Neural crest cell (in vitro differentiated cells): ENCODE data around the gene MRFAP1L1. TPM values are rescaled to one million over a fixed set of nuclear protein-coding genes. Genes with fewer than 3 reads are reported as not detected.

Experiments
- DNase-seq: peaks from one replicate; pipeline ENCODE4 v3.0.0; 2021; ENCODE audit warnings: low read depth, mixed read lengths, low spot score
- H3K27ac Mint-ChIP-seq: one replicate; pipeline ENCODE4 v1.8.0; 2021; ENCODE audit warnings: mild to moderate bottlenecking, mixed read lengths; ENCODE audit not compliant: unreplicated experiment
- H3K27me3 Mint-ChIP-seq: 2 replicates; pipeline ENCODE4 v1.8.0; 2021; ENCODE audit warnings: low read depth, mild to moderate bottlenecking, mixed read lengths
- H3K36me3 Mint-ChIP-seq: 2 replicates; pipeline ENCODE4 v1.8.0; 2021; ENCODE audit warnings: low read depth, mild to moderate bottlenecking, mixed read lengths
- H3K4me1 Mint-ChIP-seq: 2 replicates; pipeline ENCODE4 v1.8.0; 2021; ENCODE audit warnings: mixed read lengths
- H3K4me3 Mint-ChIP-seq: one replicate; pipeline ENCODE4 v1.8.0; 2021; ENCODE audit warnings: mild to moderate bottlenecking, mixed read lengths
- H3K9me3 Mint-ChIP-seq: 2 replicates; pipeline ENCODE4 v1.8.0; 2021; ENCODE audit warnings: mixed read lengths
- total RNA-seq: library from RNA; stranded (reverse); gene quantifications from 2 replicates; pipeline ENCODE4 v1.2.1, GENCODE V29; 2021
- TF ChIP-seq, protein P1 (sequence below): fragments of 200-600 bp; sonication (generic); conservative IDR thresholded peaks from 2 replicates; pipeline ENCODE4 v1.5.0; 2021; ENCODE audit warnings: antibody characterized with exemption, mild to moderate bottlenecking

Gene MRFAP1L1
- total RNA-seq, 1 donor from 2014 or later: 70.4 TPM

DNA sequence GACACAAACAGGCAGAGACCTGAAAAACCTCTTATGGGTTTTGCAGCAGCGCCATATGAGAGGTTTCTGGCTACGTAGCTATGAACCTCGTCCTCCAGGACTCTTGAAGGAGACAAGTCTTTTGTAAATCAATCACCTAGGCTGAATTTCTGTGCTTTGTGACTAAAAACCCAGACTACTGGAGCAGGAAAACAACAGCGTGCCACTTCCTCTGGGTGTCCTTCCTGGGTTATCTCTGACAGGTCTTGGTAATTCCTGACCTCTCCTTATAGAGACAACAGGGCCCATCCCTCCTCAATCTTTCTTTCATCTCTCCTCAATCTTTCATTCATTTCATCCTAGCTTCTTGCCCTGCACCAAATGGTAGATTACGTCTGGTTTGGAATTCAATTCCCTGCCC, 10.3 kb downstream of the MRFAP1L1 start:
- H3K9me3 Mint-ChIP-seq: peaks cover 4% of the 10 kb centered on the region
- peaks cover 12% of the 10 kb centered on the region for H3K4me1 Mint-ChIP-seq
- H3K36me3 Mint-ChIP-seq: peaks cover 25% of the 10 kb centered on the region
- no peak overlapping the region for H3K27ac Mint-ChIP-seq
- TF ChIP-seq, protein P1, sequence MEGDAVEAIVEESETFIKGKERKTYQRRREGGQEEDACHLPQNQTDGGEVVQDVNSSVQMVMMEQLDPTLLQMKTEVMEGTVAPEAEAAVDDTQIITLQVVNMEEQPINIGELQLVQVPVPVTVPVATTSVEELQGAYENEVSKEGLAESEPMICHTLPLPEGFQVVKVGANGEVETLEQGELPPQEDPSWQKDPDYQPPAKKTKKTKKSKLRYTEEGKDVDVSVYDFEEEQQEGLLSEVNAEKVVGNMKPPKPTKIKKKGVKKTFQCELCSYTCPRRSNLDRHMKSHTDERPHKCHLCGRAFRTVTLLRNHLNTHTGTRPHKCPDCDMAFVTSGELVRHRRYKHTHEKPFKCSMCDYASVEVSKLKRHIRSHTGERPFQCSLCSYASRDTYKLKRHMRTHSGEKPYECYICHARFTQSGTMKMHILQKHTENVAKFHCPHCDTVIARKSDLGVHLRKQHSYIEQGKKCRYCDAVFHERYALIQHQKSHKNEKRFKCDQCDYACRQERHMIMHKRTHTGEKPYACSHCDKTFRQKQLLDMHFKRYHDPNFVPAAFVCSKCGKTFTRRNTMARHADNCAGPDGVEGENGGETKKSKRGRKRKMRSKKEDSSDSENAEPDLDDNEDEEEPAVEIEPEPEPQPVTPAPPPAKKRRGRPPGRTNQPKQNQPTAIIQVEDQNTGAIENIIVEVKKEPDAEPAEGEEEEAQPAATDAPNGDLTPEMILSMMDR: no peak
- no peak for DNase-seq
- H3K4me3 Mint-ChIP-seq: no peak overlapping the region
- no peaks in the 10 kb centered on the region for H3K27me3 Mint-ChIP-seq

DNA sequence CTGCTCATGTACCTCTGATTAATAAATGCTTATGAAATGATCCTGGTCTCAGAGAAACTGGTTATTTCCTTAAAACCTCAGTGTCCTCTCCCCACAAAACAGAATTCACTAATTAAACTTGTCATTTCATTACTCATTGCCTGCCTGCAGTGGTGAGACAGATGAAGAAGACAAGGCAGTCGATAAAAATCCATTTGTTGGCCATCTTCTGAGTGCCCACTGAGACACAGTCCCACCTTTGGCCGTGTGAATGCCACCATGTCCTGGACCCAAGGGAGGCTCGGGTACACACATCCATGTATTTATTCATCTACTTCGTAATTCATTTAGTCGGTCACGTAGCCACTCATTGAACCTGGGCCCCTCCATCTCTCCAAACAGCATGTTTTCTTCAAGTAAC, 12.5 kb downstream of the MRFAP1L1 start:
- Mint-ChIP-seq H3K4me1 (peaks cover 18% of the 10 kb centered on the region), H3K27ac (no peak overlapping the region), H3K4me3 (no peak overlapping the region), H3K27me3 (no peaks in the 10 kb centered on the region), H3K36me3 (peaks cover 6% of the 10 kb centered on the region), H3K9me3 (no peaks in the 10 kb centered on the region)
- TF ChIP-seq, protein P1: no peak
- no peak for DNase-seq

DNA sequence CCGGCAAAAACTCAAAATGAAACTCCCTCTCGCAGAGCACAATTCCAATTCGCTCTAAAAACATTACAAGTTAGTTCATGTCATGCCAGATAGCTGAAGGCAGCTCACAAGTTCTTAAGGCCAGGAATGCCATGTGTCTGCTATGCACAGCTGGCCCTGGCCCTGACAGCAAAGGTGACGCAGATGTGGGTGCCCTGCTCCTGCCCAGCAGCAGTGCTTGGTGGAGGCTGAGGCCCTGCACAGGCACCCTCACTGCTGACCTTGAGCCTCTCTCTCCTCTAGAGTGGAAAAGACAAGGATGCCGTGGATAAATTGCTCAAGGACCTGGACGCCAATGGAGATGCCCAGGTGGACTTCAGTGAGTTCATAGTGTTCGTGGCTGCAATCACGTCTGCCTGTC, 13.1 kb downstream of the MRFAP1L1 start:
- H3K4me1 Mint-ChIP-seq: peaks cover 18% of the 10 kb centered on the region
- no peaks in the 10 kb centered on the region for H3K27me3 Mint-ChIP-seq
- TF ChIP-seq, protein P1: no peak
- H3K27ac Mint-ChIP-seq: peak overlapping the region; percentile 12
- H3K4me3 Mint-ChIP-seq: no peak overlapping the region
- no peak for DNase-seq
- H3K36me3 Mint-ChIP-seq: peaks cover 6% of the 10 kb centered on the region
- no peaks in the 10 kb centered on the region for H3K9me3 Mint-ChIP-seq

DNA sequence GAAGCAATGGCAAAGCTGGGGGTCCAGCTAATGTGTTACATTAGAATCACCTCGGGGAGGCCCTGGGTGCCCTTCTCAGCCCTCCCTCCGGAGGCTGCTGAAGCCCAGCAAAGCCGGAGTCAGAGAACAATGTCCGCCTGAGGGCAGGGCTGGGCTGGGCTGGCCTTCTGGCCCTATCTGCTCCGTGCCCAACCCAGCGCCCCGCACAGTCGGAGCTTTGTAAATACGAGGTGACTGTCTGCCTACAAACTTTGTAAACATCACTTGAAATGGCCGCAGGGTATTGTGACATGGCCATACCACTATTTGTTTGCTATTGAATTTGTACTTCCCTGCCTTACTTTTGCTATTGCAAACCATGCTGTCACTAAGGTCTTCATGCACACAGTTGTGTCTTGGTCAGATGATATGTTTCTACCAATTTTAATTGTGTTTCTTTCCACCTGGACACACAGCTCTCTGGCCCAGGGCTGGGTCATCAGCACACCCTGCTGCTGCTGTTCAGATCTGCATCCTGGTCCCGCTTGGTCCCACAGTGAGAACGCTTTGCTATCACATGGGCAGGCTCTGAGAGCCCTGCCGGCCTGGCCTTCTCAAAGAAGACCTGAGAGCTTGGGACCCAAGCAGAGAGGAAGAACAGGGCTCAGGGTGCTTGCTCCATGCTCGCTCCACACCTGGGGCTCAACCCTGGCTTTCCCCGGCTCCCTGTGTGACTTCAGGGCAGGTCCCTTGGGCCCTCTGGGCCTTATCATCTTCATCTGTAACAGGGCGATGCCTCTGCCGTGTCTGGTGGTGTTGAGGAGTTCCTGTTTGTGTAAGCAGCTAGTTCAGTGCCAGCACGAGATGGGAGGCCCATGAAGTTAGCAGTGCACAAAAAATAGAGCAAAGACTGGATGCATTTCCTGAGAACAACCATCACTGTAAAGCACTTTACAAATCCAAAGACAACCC, 13.7 kb downstream of the MRFAP1L1 start:
- DNase-seq: no peak
- TF ChIP-seq, protein P1: no peak
- peaks cover 18% of the 10 kb centered on the region for H3K4me1 Mint-ChIP-seq
- peaks cover 6% of the 10 kb centered on the region for H3K36me3 Mint-ChIP-seq
- no peaks in the 10 kb centered on the region for H3K9me3 Mint-ChIP-seq
- H3K4me3 Mint-ChIP-seq: no peak overlapping the region
- H3K27me3 Mint-ChIP-seq: no peaks in the 10 kb centered on the region
- H3K27ac Mint-ChIP-seq: peak overlapping the region; percentile 12

DNA sequence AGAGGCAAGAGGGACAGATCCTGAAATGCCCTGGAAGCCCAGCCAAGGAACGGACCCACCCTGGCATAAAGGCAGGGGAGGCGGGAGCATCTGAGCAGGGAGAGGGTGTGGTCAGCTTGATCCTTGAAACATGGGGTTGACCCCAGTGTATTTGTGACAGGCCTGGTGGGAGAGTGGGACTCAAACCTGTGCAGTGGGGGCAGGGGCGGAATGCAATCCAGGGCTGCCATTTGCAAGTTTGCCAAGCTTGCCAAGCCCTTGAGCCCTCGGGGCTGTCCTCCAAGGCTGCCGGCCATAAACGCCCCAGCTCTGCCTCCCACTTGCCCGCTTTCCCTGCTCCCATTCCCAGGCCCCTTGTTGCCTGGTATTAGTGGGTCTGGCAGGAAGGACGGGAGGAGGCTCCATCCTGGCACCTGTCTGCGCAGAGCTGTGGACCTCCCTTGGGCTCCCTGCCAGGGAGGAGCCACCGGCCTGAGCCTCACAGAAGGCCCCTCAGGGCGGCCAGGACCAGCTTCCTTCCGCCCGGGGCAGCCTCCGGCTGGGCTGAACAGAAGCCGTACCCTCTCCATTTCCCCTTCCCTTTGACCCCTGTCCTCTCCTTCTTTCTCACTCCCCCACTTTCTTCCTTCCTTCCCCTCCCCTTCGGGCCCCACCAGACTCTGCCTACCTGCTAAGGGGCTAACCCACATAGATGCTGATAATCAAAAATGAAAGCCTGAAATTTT, 15.3 kb downstream of the MRFAP1L1 start:
- DNase-seq: no peak
- H3K27ac Mint-ChIP-seq: no peak overlapping the region
- H3K27me3 Mint-ChIP-seq: no peaks in the 10 kb centered on the region
- H3K4me3 Mint-ChIP-seq: no peak overlapping the region
- no peaks in the 10 kb centered on the region for H3K9me3 Mint-ChIP-seq
- TF ChIP-seq, protein P1: no peak
- H3K4me1 Mint-ChIP-seq: peaks cover 25% of the 10 kb centered on the region
- H3K36me3 Mint-ChIP-seq: peaks cover 4% of the 10 kb centered on the region
